HCT116 (cell line): ENCODE data around the gene CCZ1. TPM values are rescaled to one million over a fixed set of nuclear protein-coding genes. Genes with fewer than 3 reads are reported as not detected.
"Not testable (repeated sequence)": the region's sequence is repeated elsewhere in the genome, so short reads cannot be mapped to it uniquely, and the experiment has no call there.

ENCODE experiments used
- ATAC-seq: fragments of 200-7000 bp; cut with Tn5 transposase; 2 replicates; pipeline ENCODE4 v1.9.1; 2020; ENCODE audit warnings: mild to moderate bottlenecking, moderate library complexity
- BruUV-seq: library from RNA; stranded (reverse); fragments of 400-500 nt; replicated peaks from 2 replicates; lab custom pipeline; 2021; lab: Mats Ljungman, UMichigan
- CTCF ChIA-PET: fragments of 300-600 bp; sonication (Branson Sonifier 250); formaldehyde crosslinking; loops from one replicate; lab custom pipeline; 2021; ENCODE audit warnings: antibody characterized with exemption; lab: Charles Lee
- POLR2A ChIA-PET: fragments of 300-600, 350-600 bp; sonication (Branson Sonifier 250); formaldehyde crosslinking; loops from one replicate; lab custom pipeline; 2021; ENCODE audit warnings: antibody characterized with exemption; lab: Charles Lee
- RAD21 ChIA-PET, 2 experiments: fragments of 300-600 bp; sonication (Branson Sonifier 250); formaldehyde crosslinking; loops; one replicate each; lab custom pipeline; 2023; ENCODE audit warnings: low total read pairs in 2 of 2; ENCODE audit not compliant: uncharacterized antibody in 2 of 2, unreplicated experiment in 2 of 2, low non-redundant PET in 1 of 2; lab: Charles Lee
- DNase-seq: peaks from one replicate; pipeline ENCODE4 v3.0.0-alpha.2; 2010; ENCODE audit warnings: low read depth, low spot score
- H2AFZ ChIP-seq: fragments of 200-600 bp; shearing (Covaris generic), sonication (generic); 2 replicates; pipeline ENCODE4 v1.6.1; 2017; ENCODE audit warnings: low read depth, mixed run types, mixed read lengths, antibody characterized with exemption, low read length; ENCODE audit not compliant: poor library complexity, severe bottlenecking
- H3K27ac ChIP-seq: 2 replicates; pipeline ENCODE4 v1.5.1; 2012; ENCODE audit warnings: low read depth, low read length
- H3K27me3 ChIP-seq: fragments of 200-600 bp; sonication (generic); 2 replicates; pipeline ENCODE4 v1.6.1; 2016; ENCODE audit warnings: mixed run types, low read length, mixed read lengths; ENCODE audit not compliant: insufficient read depth
- H3K36me3 ChIP-seq, 2 experiments: fragments of 200-500 bp in 1 of 2; fragments of 200-600 bp in 1 of 2; sonication (Bioruptor generic) in 1 of 2; sonication (generic) in 1 of 2; 2 replicates each; pipeline versions ENCODE4 v1.5.1 to v1.6.1; 2014 to 2016; ENCODE audit warnings: low read length in 2 of 2, inconsistent platforms in 1 of 2, mixed read lengths in 1 of 2, mixed run types in 1 of 2; ENCODE audit not compliant: insufficient read depth in 2 of 2, control insufficient read depth in 1 of 2
- H3K4me1 ChIP-seq, 2 experiments: fragments of 200-600 bp in 1 of 2; sonication (generic) in 1 of 2; 2 replicates each; pipeline versions ENCODE4 v1.5.1 to v1.6.1; 2012 to 2017; ENCODE audit warnings: low read length in 2 of 2, inconsistent platforms in 1 of 2, mild to moderate bottlenecking in 1 of 2, mixed read lengths in 1 of 2, mixed run types in 1 of 2, moderate library complexity in 1 of 2; ENCODE audit not compliant: insufficient read depth in 2 of 2, control insufficient read depth in 1 of 2
- H3K4me2 ChIP-seq: fragments of 200-600 bp; sonication (generic); 2 replicates; pipeline ENCODE4 v1.6.1; 2017; ENCODE audit warnings: mixed run types, low read length, mixed read lengths
- H3K4me3 ChIP-seq, 2 experiments: fragments of 200-600 bp in 1 of 2; sonication (generic) in 1 of 2; replicated peaks in 1 of 2; 2 replicates each; pipeline ENCODE4 v1.5.1; 2011 to 2016; ENCODE audit warnings: low read length in 2 of 2, control low read depth in 1 of 2, low read depth in 1 of 2, mild to moderate bottlenecking in 1 of 2, mixed read lengths in 1 of 2, mixed run types in 1 of 2
- H3K79me2 ChIP-seq: fragments of 200-600 bp; sonication (generic); 2 replicates; pipeline ENCODE4 v1.6.1; 2017; ENCODE audit warnings: mild to moderate bottlenecking, mixed run types, low read length, moderate library complexity, mixed read lengths; ENCODE audit not compliant: insufficient read depth
- H3K9ac ChIP-seq: fragments of 200-600 bp; sonication (generic); 2 replicates; pipeline ENCODE4 v1.6.1; 2016; ENCODE audit warnings: low read length, mixed read lengths
- H3K9me2 ChIP-seq: fragments of 200-600 bp; sonication (generic), shearing (Covaris generic); 2 replicates; pipeline ENCODE4 v1.6.1; 2017; ENCODE audit warnings: mixed run types, mild to moderate bottlenecking, moderate library complexity; ENCODE audit not compliant: insufficient read depth
- H3K9me3 ChIP-seq, 2 experiments: fragments of 200-500 bp in 1 of 2; fragments of 200-600 bp in 1 of 2; sonication (Bioruptor generic) in 1 of 2; sonication (generic) in 1 of 2; 2 replicates each; pipeline ENCODE4 v1.6.1; 2014 to 2017; ENCODE audit warnings: low read length in 2 of 2, mixed read lengths in 2 of 2, inconsistent platforms in 1 of 2, low read depth in 1 of 2, mild to moderate bottlenecking in 1 of 2, mixed run types in 1 of 2, moderate library complexity in 1 of 2; ENCODE audit not compliant: control insufficient read depth in 1 of 2, insufficient read depth in 1 of 2
- H4K20me1 ChIP-seq: fragments of 200-600 bp; sonication (generic), shearing (Covaris generic); 2 replicates; pipeline ENCODE4 v1.6.1; 2017; ENCODE audit warnings: mixed run types, mild to moderate bottlenecking, moderate library complexity; ENCODE audit not compliant: insufficient read depth
- intact Hi-C: fragments of 100-400 bp; cut with micrococcal nuclease; formaldehyde crosslinking; loops from 2 replicates; pipeline ENCODE4 v1.10.0; 2022
- total RNA-seq: library from RNA; stranded (reverse); gene quantifications from one replicate; pipeline ENCODE4 v1.2.1, GENCODE V29; 2021; ENCODE audit not compliant: unreplicated experiment

CCZ1 gene
- total RNA-seq, 1 experiment from 2014 or later, result 115 TPM

DNA sequence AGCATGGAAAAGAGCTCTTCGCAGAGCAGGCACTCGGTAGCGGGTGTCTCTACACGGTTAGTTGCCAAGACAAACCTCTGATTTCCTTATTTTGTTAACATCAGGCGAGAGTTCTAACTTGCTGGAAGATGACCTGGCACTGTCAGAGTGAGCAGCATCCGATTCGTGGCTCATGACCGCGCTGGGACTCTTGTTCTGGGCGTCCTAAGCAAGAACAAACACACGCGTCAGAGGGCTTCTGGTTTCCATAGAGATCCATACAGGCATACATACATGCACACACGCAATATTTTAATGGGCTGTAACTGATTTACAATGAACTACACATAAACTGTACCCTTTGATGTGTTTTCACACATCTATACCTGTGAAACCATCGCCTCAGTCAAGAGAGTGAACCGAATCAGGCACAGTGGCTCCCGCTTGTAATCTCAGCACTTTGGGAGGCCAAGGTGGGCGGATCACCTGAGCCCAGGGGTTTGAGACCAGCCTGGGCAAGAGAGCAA lies 36.5 kb downstream of the CCZ1 start:
- intact Hi-C loops, H3K27me3 ChIP-seq, DNase-seq, BruUV-seq, H2AFZ ChIP-seq, H3K36me3 ChIP-seq, H3K79me2 ChIP-seq, H4K20me1 ChIP-seq, H3K4me3 ChIP-seq, H3K9me3 ChIP-seq, H3K4me1 ChIP-seq, H3K9me2 ChIP-seq, CTCF ChIA-PET, H3K4me2 ChIP-seq, ATAC-seq, H3K27ac ChIP-seq, POLR2A ChIA-PET, RAD21 ChIA-PET, H3K9ac ChIP-seq: not testable (repeated sequence)

- H4K20me1 ChIP-seq, DNase-seq, H3K4me1 ChIP-seq, H3K79me2 ChIP-seq, H3K4me2 ChIP-seq, ATAC-seq, POLR2A ChIA-PET, H3K27ac ChIP-seq, H3K27me3 ChIP-seq, H3K9me3 ChIP-seq, CTCF ChIA-PET, H3K4me3 ChIP-seq, H3K36me3 ChIP-seq, intact Hi-C loops, H3K9ac ChIP-seq, BruUV-seq, H3K9me2 ChIP-seq, H2AFZ ChIP-seq, RAD21 ChIA-PET: not testable (repeated sequence)
Measured at GRCh38 chr7:5963205-5963604, 64.7 kb downstream of the CCZ1 start.

DNA sequence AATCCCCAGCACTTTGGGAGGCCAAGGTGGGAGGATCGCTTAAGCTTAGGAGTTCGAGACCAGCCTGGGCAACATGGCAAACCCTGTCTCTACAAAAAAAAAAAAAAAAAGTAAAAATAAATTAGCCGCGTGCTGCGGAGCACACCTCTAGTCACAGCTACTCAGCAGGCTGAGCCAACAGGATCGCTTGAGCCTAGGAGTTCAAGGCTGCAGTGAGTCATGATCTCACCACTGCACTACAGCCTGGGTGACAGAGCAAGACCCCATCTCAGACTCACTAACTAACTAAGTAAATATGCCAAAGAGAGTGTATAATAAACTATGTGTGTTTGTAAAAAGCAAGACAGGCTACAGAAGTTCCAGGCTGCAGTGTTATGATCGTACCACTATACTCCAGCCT lies 65.3 kb downstream of the CCZ1 start:
- H3K4me1 ChIP-seq, H3K9me2 ChIP-seq, H3K79me2 ChIP-seq, H3K27me3 ChIP-seq, H2AFZ ChIP-seq, DNase-seq, H3K36me3 ChIP-seq, H4K20me1 ChIP-seq, RAD21 ChIA-PET, ATAC-seq, POLR2A ChIA-PET, H3K4me2 ChIP-seq, H3K27ac ChIP-seq, CTCF ChIA-PET, H3K9ac ChIP-seq, H3K9me3 ChIP-seq, H3K4me3 ChIP-seq, intact Hi-C loops, BruUV-seq: not testable (repeated sequence)

GRCh38 chr7:5970347-5970911 lies 71.9 kb downstream of the CCZ1 start, which contains the start of gene RSPH10B:
Gene RSPH10B (minus strand): TSS chr7:5970689. CDS start chr7:5967116, 3,573 bp downstream.
- H3K27me3 ChIP-seq, RAD21 ChIA-PET, H3K4me2 ChIP-seq, H3K9ac ChIP-seq, H3K36me3 ChIP-seq, DNase-seq, H3K9me2 ChIP-seq, H3K27ac ChIP-seq, H3K79me2 ChIP-seq, BruUV-seq, H4K20me1 ChIP-seq, H3K4me3 ChIP-seq, H3K4me1 ChIP-seq, POLR2A ChIA-PET, H2AFZ ChIP-seq, H3K9me3 ChIP-seq, CTCF ChIA-PET, intact Hi-C loops: not testable (repeated sequence)
- 0 out of 2 replicates have a peak, but pooled peaks have one; percentile 26 for ATAC-seq
